Ovary (tissue), 9 donors: ENCODE data around the gene BCL2A1. TPM values are rescaled to one million over a fixed set of nuclear protein-coding genes. Genes with fewer than 3 reads are reported as not detected.

Source experiments
- DNase-seq, 5 donors: peaks; one replicate each; pipeline ENCODE4 v3.0.0-alpha.2; 2019 to 2020
- H3K27ac ChIP-seq, 2 donors: fragments of 200-600 bp; one replicate each; pipeline versions ENCODE4 v1.5.1 to v1.8.0; 2019 to 2022
- H3K27me3 ChIP-seq: fragments of 200-600 bp; one replicate; pipeline ENCODE4 v1.8.0; 2022
- H3K36me3 ChIP-seq: fragments of 200-600 bp; sonication (generic); one replicate; pipeline ENCODE4 v1.5.1; 2019
- H3K4me1 ChIP-seq: one replicate; pipeline ENCODE4 v1.8.1; 2013; ENCODE audit warnings: mild to moderate bottlenecking, moderate library complexity; ENCODE audit not compliant: insufficient read depth
- H3K4me3 ChIP-seq: fragments of 200-600 bp; sonication (generic); one replicate; pipeline ENCODE4 v1.5.1; 2017
- H3K9me3 ChIP-seq, 2 donors: fragments of 200-600 bp in 1 of 2; sonication (generic) in 1 of 2; one replicate each; pipeline versions ENCODE4 v1.5.1 to v1.8.1; 2013 to 2019; ENCODE audit warnings: mild to moderate bottlenecking in 1 of 2, moderate library complexity in 1 of 2
- EP300 ChIP-seq: sonication (generic); formaldehyde crosslinking; IDR thresholded peaks from one replicate; pipeline ENCODE4 v1.6.1; 2017; ENCODE audit warnings: antibody characterized with exemption
- POLR2A ChIP-seq: fragments of 450-650 bp; IDR thresholded peaks from one replicate; pipeline ENCODE4 v1.6.1; 2017; ENCODE audit warnings: antibody characterized with exemption, mild to moderate bottlenecking, moderate library complexity
- WGBS, 3 donors: extraction: QIAGEN DNeasy Blood & Tissue Kit in 1 of 3; methylation state at CpG; one replicate each; pipeline versions ENCODE4 v1.1.5 to v1.1.7; 2013 to 2017; 5-methylcytosine and 5-hydroxymethylcytosine counted together
- intact Hi-C, 4 donors: fragments of 100-400 bp; cut with DNase I; formaldehyde crosslinking; loops; one replicate each; pipeline versions ENCODE4 v1.11.0 to v1.15.1; 2022 to 2023
- polyA plus RNA-seq, 2 donors: library from polyadenylated mRNA; stranded (reverse); fragments of 200-250 nt in 1 of 2; fragments of 350-450 nt in 1 of 2; fragmentation: Illumina TruSeq in 1 of 2; extraction: RNeasy Lipid Tissue Mini Kit (QIAGEN cat#74804) in 1 of 2; gene quantifications; one replicate each; pipeline ENCODE4 v1.2.3, GENCODE V29; 2013 to 2014
- total RNA-seq, 7 donors: library from RNA; depleted of rRNA in 2 of 7; stranded (reverse); fragments of >200 nt in 2 of 7; fragmentation: NEBNext Ultra II Directional in 3 of 7; extraction: Animal tissue kit (Norgen Biotek cat#: 25700) in 3 of 7; gene quantifications; one replicate each; pipeline versions ENCODE4 v1.1.0 to v1.2.4, GENCODE V29; 2016 to 2023
- TF ChIP-seq, protein P1 (sequence below), 3 donors: fragments of 450-650 bp in 2 of 3; fragments of 200-600 bp in 1 of 3; IDR thresholded peaks; one replicate each; pipeline versions ENCODE4 v1.5.1 to v1.8.0; 2016 to 2022; ENCODE audit warnings: antibody characterized with exemption in 3 of 3, mild to moderate bottlenecking in 1 of 3
- donor health status: DM: no; HTN: no; CAD: no; lungs with moderate emphysema.
- donor health status: DM: no; HTN: no; CAD: no.
- donor health status: Bipolar disorder and iron deficiency.
- donor health status: DM: yes; HTN: yes; CAD: no.
- donor health status: DM: no; HTN: no; CAD: no.
- donor health status: DM: yes; HTN: yes; CAD: no.

The BCL2A1 gene
- total and polyA plus RNA-seq, 9 donors, result 0.48 to 4.0 (median 1.2) TPM; not detected in 1

- H3K4me1 ChIP-seq, result peaks cover 8% of the 10 kb centered on the region
- H3K36me3 ChIP-seq, result no peaks in the 10 kb centered on the region
- TF ChIP-seq POLR2A (no peak), EP300 (no peak)
- TF ChIP-seq, protein P1, sequence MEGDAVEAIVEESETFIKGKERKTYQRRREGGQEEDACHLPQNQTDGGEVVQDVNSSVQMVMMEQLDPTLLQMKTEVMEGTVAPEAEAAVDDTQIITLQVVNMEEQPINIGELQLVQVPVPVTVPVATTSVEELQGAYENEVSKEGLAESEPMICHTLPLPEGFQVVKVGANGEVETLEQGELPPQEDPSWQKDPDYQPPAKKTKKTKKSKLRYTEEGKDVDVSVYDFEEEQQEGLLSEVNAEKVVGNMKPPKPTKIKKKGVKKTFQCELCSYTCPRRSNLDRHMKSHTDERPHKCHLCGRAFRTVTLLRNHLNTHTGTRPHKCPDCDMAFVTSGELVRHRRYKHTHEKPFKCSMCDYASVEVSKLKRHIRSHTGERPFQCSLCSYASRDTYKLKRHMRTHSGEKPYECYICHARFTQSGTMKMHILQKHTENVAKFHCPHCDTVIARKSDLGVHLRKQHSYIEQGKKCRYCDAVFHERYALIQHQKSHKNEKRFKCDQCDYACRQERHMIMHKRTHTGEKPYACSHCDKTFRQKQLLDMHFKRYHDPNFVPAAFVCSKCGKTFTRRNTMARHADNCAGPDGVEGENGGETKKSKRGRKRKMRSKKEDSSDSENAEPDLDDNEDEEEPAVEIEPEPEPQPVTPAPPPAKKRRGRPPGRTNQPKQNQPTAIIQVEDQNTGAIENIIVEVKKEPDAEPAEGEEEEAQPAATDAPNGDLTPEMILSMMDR (IDR thresholded peaks at IDR 0.05), result no peak
- no peak overlapping the region for H3K4me3 ChIP-seq
- no peaks in the 10 kb centered on the region for H3K27me3 ChIP-seq
- intact Hi-C loops, result no loop called here
- DNase-seq, result no peak
- peak overlapping the region in 1 of 2 donors; percentile 14 for H3K27ac ChIP-seq
- H3K9me3 ChIP-seq, result no peaks in the 10 kb centered on the region
- WGBS, 3 donors, result 81 to 88% (median 86%) methylated on average over 6 of the region's 6 CpGs
Observed at GRCh38 chr15:79978260-79978654, 7.3 kb upstream of the BCL2A1 start.

- no peak for DNase-seq
- no peak overlapping the region for H3K27ac ChIP-seq
- 77 to 88% (median 81%) methylated on average over 9 of the region's 9 CpGs for WGBS, 3 donors
- no peaks in the 10 kb centered on the region for H3K27me3 ChIP-seq
- TF ChIP-seq POLR2A (no peak), EP300 (no peak)
- H3K4me1 ChIP-seq, result peaks cover 8% of the 10 kb centered on the region
- no peaks in the 10 kb centered on the region for H3K9me3 ChIP-seq
- H3K36me3 ChIP-seq, result no peaks in the 10 kb centered on the region
- intact Hi-C loops, result no loop called here
- no peak overlapping the region for H3K4me3 ChIP-seq
Observed at GRCh38 chr15:79977431-79978054, 6.5 kb upstream of the BCL2A1 start.

- Histone ChIP-seq H3K9me3 (no peaks in the 10 kb centered on the region), H3K27me3 (no peaks in the 10 kb centered on the region), H3K27ac (no peak overlapping the region), H3K4me3 (no peak overlapping the region), H3K36me3 (no peaks in the 10 kb centered on the region), H3K4me1 (peaks cover 5% of the 10 kb centered on the region)
- intact Hi-C loops, result no loop called here
- TF ChIP-seq, protein P1 (IDR thresholded peaks at IDR 0.05), result no peak
- no peak for TF ChIP-seq POLR2A
- no peak for TF ChIP-seq EP300
- WGBS, 3 donors, result 60 to 68% (median 62%) methylated on average over 8 of the region's 8 CpGs
- DNase-seq, result no peak
Observed at GRCh38 chr15:79973456-79974195, 2.6 kb upstream of the BCL2A1 start.

- TF ChIP-seq, protein P1 (IDR thresholded peaks at IDR 0.05), result no peak
- TF ChIP-seq POLR2A (no peak), EP300 (no peak)
- H3K36me3 ChIP-seq, result no peaks in the 10 kb centered on the region
Observed at GRCh38 chr15:79972863-79973262, 1.9 kb upstream of the BCL2A1 start.

DNA sequence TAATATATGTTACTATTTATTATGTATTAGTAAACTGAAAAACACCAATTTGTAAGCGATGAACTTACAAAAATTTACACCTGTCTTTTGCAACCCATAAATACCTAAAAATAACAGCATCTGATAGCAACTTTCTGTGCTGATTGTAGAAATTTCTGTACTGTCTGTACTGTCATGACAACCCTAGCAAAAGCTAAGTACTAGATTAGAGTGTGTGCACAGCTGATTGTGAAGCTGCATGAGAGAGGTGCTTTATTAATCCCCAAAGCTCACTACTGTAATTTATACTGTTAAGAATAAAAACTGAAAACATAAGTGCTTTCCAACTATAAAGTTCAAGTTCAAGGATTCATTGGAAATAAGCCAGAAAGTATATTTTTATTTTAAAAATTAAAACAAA, 815 bp downstream of the BCL2A1 start:
- no peaks in the 10 kb centered on the region for H3K36me3 ChIP-seq
- H3K9me3 ChIP-seq, result no peaks in the 10 kb centered on the region
- no peak for DNase-seq
- no peaks in the 10 kb centered on the region for H3K27me3 ChIP-seq
- H3K27ac ChIP-seq, result no peak overlapping the region
- 52 to 76% (median 62%) methylated on average over 1 of the region's 1 CpG for WGBS, 3 donors
- H3K4me1 ChIP-seq, result no peaks in the 10 kb centered on the region
- H3K4me3 ChIP-seq, result no peak overlapping the region
- intact Hi-C loops, result no loop called here
- TF ChIP-seq POLR2A, result no peak
- TF ChIP-seq, protein P1 (IDR thresholded peaks at IDR 0.05), result no peak
- TF ChIP-seq EP300, result no peak

More at GRCh38 chr15:79972863-79973262, 1.9 kb upstream of the BCL2A1 start:
- no peak overlapping the region for H3K4me3 ChIP-seq
- no peak overlapping the region for H3K27ac ChIP-seq
- WGBS, 3 donors, result 80 to 87% (median 83%) methylated on average over 3 of the region's 3 CpGs
- no peaks in the 10 kb centered on the region for H3K27me3 ChIP-seq
- intact Hi-C loops, result no loop called here
- no peaks in the 10 kb centered on the region for H3K9me3 ChIP-seq
- H3K4me1 ChIP-seq, result no peaks in the 10 kb centered on the region
- DNase-seq, result no peak
